H54 (cell line): ENCODE measurements around the gene ROR2.

Experiments used
- DNase-seq: peaks from one replicate; pipeline ENCODE4 v3.0.0; 2011; ENCODE audit warnings: low spot score, mixed read lengths; ENCODE audit not compliant: insufficient read length
- FAIRE-seq: peaks from 3 replicates; lab custom pipeline; 2011; peaks lifted over from hg19 to GRCh38; lab: Jason Lieb, UNC
- POLR2A ChIP-seq: IDR thresholded peaks from 2 replicates; pipeline ENCODE4 v1.6.1; 2011; ENCODE audit warnings: low read depth, mild to moderate bottlenecking, low read length

Gene ROR2

DNA sequence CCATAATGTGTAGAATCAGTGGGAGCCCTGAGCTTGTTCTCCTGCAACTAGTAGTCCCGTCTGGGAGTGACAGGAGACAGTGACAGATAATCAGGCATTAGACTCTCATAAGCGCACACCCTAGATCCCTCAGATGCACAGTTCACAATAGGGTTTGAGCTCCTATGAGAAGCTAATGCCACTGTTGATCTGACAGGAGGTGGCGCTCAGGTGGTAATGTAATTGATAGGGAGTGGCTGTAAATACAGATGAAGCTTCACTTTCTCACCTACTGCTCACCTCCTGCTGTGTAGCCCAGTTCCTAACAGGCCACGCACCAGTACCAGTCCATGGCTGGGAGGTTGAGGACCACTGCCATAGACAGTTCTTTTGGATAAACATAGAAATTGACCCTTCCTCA is 188.7 kb downstream of the ROR2 start:
- no peak for TF ChIP-seq POLR2A
- FAIRE-seq (no peak), DNase-seq (no peak)

DNA sequence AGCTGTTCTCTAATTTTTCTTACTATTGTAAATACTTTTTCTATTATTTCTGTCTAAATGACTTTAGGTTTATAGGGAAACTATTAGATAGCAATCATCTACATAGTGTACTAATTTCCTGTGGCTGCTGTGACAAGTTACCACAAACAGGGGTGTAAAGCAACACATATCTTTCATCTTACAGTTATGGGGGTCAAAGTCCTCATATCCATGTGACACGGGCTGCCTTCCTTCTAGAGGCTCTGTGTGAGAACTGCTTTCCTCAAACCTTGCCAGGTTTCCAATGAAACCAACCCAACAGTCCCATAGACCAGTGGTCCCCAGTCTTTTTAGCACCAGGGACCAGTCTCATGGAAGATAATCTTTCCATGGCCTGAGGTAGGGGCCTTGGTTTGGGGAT is 189.1 kb downstream of the ROR2 start:
- no peak for TF ChIP-seq POLR2A
- DNase-seq (no peak), FAIRE-seq (no peak)

DNA sequence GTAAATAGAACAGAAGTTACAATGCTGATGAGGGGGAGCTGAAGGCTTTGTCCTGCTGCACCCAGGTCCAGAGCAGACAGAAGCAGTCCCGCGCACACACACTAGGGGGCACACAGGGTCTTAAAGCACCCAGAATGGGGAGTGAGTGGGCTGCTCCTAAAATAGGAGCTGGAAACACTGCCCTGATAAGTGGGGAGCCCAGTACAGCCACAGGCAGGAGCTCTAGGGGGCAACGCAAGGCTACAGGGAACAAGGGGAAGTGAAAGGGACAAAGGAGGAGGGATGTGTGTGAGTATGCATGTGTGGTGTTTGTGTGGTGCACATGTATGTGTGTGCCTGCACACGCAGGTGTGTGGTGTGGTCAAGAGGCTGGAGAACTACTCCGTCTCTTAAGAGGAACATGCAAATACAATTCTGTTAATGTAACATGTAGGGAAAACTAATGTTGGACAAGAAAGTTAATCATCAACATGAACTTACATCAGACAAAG is 191.5 kb downstream of the ROR2 start:
- DNase-seq (peak; percentile 60), FAIRE-seq (no peak)

DNA sequence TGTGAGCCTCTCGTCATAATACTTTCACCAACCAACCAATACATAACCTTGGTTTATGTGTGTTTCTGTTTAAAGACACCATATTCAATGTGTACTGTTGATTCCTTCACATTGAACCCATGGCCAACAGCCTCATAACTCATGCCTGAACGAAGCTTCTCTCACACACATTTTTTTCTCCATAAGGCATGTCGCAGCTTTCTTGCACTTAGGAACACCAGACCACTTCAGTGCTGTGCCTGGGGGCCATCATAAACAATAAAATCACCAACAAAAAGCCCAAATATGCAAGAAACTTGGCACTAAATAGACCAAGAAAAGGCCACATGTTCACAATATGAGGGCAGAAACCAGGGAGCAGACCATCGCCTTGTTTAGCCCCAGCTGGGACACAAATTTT is 192.2 kb downstream of the ROR2 start:
- FAIRE-seq (no peak), DNase-seq (no peak)
- TF ChIP-seq POLR2A = no peak

More for the DNA sequence above, 191.5 kb downstream of the ROR2 start:
- no peak for TF ChIP-seq POLR2A

DNA sequence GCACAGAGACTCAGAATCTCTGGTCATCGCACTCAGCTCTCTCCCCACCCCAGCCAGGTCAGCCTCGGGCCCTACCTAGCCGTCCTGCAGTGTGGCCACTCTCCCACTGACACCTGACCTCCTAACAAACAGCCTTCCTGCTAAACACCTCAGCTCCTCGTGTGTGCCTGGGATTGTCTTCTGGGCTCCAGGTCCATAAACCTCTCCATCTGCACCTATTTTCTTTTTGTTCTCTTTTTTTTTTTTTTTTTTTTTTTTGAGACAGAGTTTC is 193.6 kb downstream of the ROR2 start:
- no peak for DNase-seq
- TF ChIP-seq POLR2A = no peak
- FAIRE-seq = no peak

DNA sequence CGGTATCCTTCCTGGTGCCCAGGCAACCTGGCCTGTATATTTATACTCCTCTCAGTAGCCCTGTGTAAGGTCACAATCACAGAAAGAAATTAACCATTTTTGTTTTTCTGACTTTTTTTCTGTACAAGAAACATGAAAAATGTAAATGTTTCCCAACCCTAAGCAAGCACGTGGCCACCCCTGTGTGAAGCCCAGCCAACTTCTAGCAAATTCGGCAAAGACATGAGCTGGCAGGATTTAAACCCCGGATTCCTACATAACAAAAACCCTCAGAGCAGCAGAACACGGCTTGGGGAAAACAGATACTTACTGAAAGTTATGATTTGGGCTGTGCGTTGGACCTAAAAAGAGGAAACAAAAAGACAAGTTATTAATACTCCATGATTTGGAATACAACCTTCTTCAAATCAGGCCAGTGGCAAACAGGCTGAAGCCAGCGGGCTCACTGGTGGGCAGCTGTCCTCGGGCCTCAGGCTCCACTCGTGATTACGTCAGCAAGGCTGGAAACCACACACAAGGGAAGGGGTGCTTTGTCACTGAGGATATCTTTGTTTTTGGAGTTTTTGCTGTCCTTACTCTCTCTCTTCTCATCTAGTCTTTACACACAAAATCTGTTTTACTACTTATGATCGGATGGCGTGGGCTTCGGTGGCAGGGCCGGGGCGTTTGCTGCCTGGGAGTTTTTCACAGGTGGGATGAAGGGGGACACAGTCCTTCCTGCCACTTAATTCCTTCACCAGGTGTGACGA is 194.1 kb downstream of the ROR2 start:
- no peak for FAIRE-seq
- TF ChIP-seq POLR2A = no peak
- no peak for DNase-seq

DNA sequence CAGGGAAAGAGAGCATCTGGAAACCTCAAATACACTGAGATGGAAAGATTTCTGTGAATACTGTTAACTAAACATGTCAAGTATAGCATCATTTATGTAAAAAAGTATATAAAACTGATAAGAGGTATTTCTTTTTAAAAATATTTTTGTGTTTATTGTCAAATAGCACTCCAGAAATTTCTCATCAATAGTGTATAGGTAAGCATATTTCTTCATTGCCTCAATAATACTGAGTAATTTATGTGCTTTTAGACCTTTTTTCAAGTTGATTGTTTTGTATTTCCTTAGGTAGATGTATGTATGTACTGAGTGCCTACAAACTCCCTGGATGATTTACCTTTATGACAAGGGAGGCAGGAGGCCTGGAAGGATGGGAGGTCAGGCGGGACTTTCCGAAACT is 196.3 kb downstream of the ROR2 start:
- DNase-seq (no peak), FAIRE-seq (no peak)
- no peak for TF ChIP-seq POLR2A

DNA sequence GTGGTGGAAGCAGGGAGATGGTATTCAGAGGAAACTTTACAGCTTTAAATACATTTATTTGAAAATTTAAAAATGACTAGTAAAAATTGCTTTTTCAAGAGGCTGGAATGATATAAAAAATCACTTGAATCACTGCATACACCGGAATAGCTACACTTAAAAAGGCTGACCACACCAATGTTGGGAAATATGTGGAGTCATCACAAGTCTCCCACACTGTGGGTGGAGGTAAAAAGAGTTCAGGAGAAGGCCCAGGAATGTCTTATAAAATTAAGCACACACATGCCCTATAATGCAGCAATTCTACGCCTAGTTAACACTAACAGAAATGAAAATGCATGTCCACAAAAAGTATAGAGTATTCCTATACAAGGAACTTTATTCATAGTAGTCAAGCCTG is 198.1 kb downstream of the ROR2 start:
- DNase-seq (no peak), FAIRE-seq (no peak)
- TF ChIP-seq POLR2A = no peak

DNA sequence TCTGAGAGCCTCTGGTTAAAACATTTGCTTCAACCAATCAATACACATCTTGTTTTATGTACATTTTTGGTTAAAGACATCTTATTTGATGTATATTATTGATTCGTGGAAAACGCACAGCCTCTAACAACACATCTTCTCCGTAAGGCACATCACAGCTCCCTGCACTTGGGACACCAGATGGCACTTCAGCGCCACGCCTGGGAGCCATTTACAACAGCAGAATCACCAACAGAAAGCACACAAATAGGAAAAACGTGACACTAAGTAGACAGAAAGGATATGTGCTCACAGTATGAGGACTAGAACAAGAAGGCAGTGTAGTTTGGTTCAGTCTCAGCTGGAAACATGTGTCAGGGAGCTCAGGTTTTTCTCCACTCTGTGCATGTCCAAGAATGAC is 199.7 kb downstream of the ROR2 start:
- no peak for FAIRE-seq
- TF ChIP-seq POLR2A = no peak
- no peak for DNase-seq

DNA sequence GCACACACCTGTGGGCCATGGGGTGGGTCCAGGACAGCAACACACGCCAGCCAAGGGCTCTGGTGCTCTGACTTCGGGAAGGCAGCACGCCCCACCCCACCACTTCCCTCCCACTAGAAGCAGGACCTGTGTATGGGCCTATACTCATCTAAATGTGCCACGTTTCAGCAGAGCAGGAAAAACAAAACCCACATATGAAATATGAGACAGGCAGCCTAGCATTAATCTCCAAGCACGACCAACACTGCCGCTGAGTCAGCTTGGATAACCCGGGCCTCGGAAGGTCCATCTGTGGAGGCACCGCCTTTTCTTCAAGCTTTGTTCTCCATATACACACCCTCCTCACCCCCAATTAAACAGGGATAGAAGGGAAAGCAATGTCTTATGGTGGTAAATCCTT is 203.1 kb downstream of the ROR2 start:
- FAIRE-seq = no peak
- no peak for TF ChIP-seq POLR2A
- DNase-seq = no peak

DNA sequence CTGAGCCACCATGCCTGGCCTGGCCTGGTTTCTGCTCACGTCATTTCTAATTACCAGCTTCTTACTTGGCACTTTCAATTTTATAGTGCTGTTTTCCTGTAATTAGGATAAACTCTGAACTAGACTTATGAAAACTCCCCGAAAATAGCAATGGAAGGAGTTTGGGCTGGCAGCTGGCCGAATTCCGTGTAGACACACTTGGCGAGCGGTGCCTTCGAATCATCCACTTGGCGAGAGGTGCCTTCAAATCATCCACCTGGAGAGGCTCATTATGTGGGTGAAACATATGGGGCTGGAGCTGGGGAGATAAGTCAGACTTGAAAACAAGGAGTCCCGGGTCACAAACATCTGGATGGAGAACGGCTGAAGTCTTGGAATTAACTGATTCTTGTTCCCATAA is 203.7 kb downstream of the ROR2 start:
- FAIRE-seq = no peak

DNA sequence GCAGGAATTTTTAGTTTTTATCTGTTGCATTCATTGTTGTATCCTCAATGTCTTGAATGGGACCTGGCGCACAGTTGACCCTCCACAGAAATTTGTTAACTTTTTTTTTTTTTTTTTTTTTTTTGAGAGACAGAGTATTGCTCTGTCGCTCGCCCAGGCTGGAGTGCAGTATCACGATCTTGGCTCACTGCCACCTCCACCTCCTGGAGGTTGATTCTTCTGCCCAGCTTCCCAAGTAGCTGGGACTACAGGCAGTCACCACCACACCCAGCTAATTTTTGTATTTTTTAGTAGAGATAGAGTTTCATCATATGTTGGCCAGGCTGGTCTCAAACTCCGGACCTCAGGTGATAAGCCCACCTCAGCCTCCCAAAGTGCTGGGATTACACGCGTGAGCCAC is 205.9 kb downstream of the ROR2 start:
- no peak for TF ChIP-seq POLR2A
- FAIRE-seq (no peak), DNase-seq (no peak)

More for the DNA sequence above, 203.7 kb downstream of the ROR2 start:
- no peak for DNase-seq
- no peak for TF ChIP-seq POLR2A

DNA sequence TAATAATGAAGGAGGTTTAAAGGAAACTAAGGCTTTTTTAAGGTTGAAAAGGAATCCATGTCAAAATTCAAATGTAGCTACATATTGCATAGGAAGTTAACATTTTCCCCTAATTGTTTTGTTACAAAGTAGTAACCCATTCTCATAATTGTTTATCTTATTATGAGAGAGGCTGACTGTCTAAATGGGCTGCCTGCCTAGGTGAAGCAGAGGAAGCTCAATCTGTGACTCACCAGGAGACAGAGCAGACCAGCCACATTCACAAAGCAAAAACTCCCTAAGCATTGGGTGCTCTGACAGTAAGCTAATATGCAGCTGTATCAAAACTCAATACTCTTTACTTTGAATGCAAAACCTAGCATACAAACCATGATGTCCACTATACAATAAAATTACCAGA is 208.5 kb downstream of the ROR2 start:
- DNase-seq (peak; percentile 48), FAIRE-seq (no peak)
- no peak for TF ChIP-seq POLR2A

DNA sequence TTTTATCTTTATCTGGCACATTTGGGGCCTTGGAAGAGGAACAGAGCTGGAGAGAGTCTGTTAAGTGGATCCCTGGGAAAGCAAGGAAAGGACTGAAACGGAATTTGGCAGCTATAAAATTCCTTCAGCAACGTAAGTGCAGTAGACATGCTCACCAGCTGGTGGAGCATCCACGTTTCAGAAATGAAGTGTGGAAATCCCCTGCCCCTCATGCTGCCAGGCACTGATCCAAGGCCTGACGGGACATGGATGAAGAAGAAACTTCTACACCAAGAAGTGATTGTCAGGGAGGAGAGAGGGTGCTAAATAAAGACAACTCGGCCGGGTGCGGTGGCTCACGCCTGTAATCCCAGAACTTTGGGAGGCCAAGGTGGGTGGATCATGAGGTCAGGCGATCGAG is 209.3 kb downstream of the ROR2 start:
- no peak for DNase-seq
- no peak for TF ChIP-seq POLR2A
- no peak for FAIRE-seq

DNA sequence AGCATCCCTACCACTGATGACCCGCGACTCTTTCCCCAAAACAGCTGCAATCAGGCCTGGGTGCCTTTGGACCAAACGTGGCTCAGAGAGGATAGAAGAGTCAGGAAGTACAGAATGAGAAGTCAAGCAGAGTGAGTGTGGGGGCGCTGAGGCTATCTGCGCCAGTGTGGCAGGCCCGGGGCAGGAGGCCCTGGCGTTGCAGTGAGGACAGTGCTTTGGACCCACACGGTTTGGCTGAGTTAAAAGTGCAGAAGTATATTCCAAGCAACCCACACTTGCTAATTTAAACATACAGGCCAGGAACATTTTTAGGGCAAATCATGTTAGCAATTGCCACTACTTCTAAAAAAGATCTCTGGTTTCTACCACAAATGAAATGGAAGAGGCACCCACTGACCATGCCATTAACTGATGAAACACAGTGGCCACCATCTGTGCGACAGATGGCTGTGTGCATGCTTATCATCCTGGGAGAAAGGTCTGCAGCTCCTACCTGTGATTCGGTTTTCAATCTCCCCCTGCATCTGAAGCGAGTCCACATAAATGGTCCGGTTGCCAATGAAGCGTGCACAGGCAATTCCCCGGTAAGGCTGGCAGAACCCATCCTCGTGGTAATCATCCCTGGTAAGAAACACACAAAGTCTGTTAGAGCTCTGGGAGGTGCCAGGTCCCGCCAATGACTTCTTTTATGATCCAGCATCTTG is 213.0 kb downstream of the ROR2 start:
- FAIRE-seq = no peak
- no peak for DNase-seq
- TF ChIP-seq POLR2A = no peak
